Measurements from ENCODE around the gene APBB3. TPM values are rescaled to one million over a fixed set of nuclear protein-coding genes. Genes with fewer than 3 reads are reported as not detected.

APBB3 gene
- total RNA-seq, 1 donor from 2014 or later, result 7.3 TPM

GRCh38 chr5:140567871-140568270, 3.5 kb upstream of the APBB3 start:
- Histone ChIP-seq H3K27ac (ENCODE audit: low read depth, low read length) (peak overlapping the region; percentile 93), H3K4me3 (ENCODE audit: low read length in 3 of 3) (no peak overlapping the region), H3K4me1 (ENCODE audit: control insufficient read depth in 3 of 3, insufficient read depth in 3 of 3, low read length in 3 of 3) (peaks cover 76 to 86% (median 82%) of the 10 kb centered on the region in 3 donors), H3K27me3 (ENCODE audit: control insufficient read depth in 3 of 3, insufficient read depth in 3 of 3, low read length in 3 of 3) (no peaks in the 10 kb centered on the region), H3K36me3 (ENCODE audit: control insufficient read depth in 3 of 3, insufficient read depth in 3 of 3, low read length in 3 of 3) (peaks cover 18 to 26% (median 23%) of the 10 kb centered on the region in 3 donors), H3K9me3 (ENCODE audit: control insufficient read depth in 3 of 3, low read length in 3 of 3) (no peaks in the 10 kb centered on the region), H3K9ac (ENCODE audit: low read depth in 1 of 3, low read length in 3 of 3) (peak overlapping the region in 1 of 3 donors; percentile 17)

GRCh38 chr5:140567136-140567818, 2.9 kb upstream of the APBB3 start:
- H3K36me3 ChIP-seq (ENCODE audit: control insufficient read depth in 3 of 3, insufficient read depth in 3 of 3, low read length in 3 of 3), result peaks cover 18 to 26% (median 23%) of the 10 kb centered on the region in 3 donors
- no peak overlapping the region for H3K9ac ChIP-seq (ENCODE audit: low read depth in 1 of 3, low read length in 3 of 3)
- no peaks in the 10 kb centered on the region for H3K27me3 ChIP-seq (ENCODE audit: control insufficient read depth in 3 of 3, insufficient read depth in 3 of 3, low read length in 3 of 3)
- H3K9me3 ChIP-seq (ENCODE audit: control insufficient read depth in 3 of 3, low read length in 3 of 3), result no peaks in the 10 kb centered on the region
- no peak overlapping the region for H3K27ac ChIP-seq (ENCODE audit: low read depth, low read length)
- H3K4me3 ChIP-seq (ENCODE audit: low read length in 3 of 3), result no peak overlapping the region
- H3K4me1 ChIP-seq (ENCODE audit: control insufficient read depth in 3 of 3, insufficient read depth in 3 of 3, low read length in 3 of 3), result peaks cover 81 to 92% (median 88%) of the 10 kb centered on the region in 3 donors

DNA sequence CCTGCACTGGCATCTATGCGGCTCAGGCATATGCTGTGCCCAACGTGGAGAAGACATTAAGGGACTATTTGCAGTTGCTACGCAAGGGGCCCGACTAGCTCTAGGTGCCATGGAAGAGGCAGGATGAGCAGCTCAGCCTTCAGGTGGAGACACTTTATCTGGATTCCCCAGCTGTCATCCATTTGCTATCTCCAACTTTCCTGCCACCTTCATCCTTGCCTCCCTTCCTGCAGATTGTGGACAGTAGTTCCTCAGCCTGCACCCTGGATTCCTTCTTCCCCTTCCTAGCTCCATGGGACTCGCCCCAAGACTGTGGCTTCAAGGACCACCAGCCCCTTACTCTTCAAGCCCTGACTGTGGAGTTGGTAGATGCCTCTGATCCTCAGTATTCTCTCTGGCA, 2.3 kb upstream of the APBB3 start:
- Histone ChIP-seq H3K4me1 (ENCODE audit: control insufficient read depth in 3 of 3, insufficient read depth in 3 of 3, low read length in 3 of 3) (peaks cover 84 to 92% (median 89%) of the 10 kb centered on the region in 3 donors), H3K4me3 (ENCODE audit: low read length in 3 of 3) (peak overlapping the region in 1 of 3 donors; percentile 17), H3K9ac (ENCODE audit: low read depth in 1 of 3, low read length in 3 of 3) (no peak overlapping the region), H3K36me3 (ENCODE audit: control insufficient read depth in 3 of 3, insufficient read depth in 3 of 3, low read length in 3 of 3) (peaks cover 18 to 29% (median 28%) of the 10 kb centered on the region in 3 donors), H3K27ac (ENCODE audit: low read depth, low read length) (no peak overlapping the region), H3K27me3 (ENCODE audit: control insufficient read depth in 3 of 3, insufficient read depth in 3 of 3, low read length in 3 of 3) (no peaks in the 10 kb centered on the region), H3K9me3 (ENCODE audit: control insufficient read depth in 3 of 3, low read length in 3 of 3) (no peaks in the 10 kb centered on the region)

GRCh38 chr5:140565780-140566095, 1.3 kb upstream of the APBB3 start:
- peak overlapping the region; percentile 95 to 99 (median 98) for H3K4me3 ChIP-seq (ENCODE audit: low read length in 3 of 3)
- peak overlapping the region; percentile 95 to 98 (median 97) for H3K9ac ChIP-seq (ENCODE audit: low read depth in 1 of 3, low read length in 3 of 3)
- H3K27ac ChIP-seq (ENCODE audit: low read depth, low read length), result peak overlapping the region; percentile 97
- no peaks in the 10 kb centered on the region for H3K27me3 ChIP-seq (ENCODE audit: control insufficient read depth in 3 of 3, insufficient read depth in 3 of 3, low read length in 3 of 3)
- H3K4me1 ChIP-seq (ENCODE audit: control insufficient read depth in 3 of 3, insufficient read depth in 3 of 3, low read length in 3 of 3), result peaks cover 78 to 87% (median 82%) of the 10 kb centered on the region in 3 donors
- no peaks in the 10 kb centered on the region for H3K9me3 ChIP-seq (ENCODE audit: control insufficient read depth in 3 of 3, low read length in 3 of 3)
- peaks cover 25 to 36% (median 36%) of the 10 kb centered on the region in 3 donors for H3K36me3 ChIP-seq (ENCODE audit: control insufficient read depth in 3 of 3, insufficient read depth in 3 of 3, low read length in 3 of 3)

DNA sequence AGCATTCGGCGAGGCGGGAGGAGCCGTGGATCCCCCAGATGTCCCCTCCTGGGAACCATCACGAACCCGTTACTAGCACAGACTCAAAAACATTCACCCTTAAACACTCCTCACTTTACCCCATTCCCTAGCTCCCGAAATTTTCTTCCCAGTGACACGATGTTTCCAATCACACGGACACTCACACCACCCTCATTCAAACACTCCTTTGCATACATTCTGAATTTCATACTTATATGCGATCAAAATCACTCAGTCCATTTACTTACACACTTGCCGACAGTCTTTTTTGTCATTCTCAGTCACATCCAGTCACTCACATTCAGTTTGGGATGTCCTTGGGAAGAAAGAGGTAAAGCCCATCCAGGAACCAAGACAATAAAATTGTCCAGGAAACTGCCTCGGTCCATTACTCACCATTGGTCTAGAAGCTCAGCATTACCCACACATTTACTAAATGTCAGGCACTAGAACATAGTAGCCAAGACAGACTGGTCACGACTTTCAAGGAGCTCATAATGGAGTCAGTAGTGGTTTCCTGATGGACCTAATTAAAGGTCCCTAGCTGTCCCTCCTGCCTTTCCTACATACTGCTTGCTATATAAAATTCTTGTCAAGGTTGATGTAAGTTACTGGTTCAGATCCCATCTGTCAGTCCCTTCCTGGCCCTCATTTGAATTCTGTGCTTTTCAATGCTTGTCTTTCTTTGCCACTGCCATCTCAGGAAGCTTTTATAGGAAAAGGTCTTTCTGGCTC, 804 bp upstream of the APBB3 start:
- peak overlapping the region; percentile 95 to 98 (median 97) for H3K9ac ChIP-seq (ENCODE audit: low read depth in 1 of 3, low read length in 3 of 3)
- H3K4me3 ChIP-seq (ENCODE audit: low read length in 3 of 3), result peak overlapping the region; percentile 95 to 99 (median 98)
- no peaks in the 10 kb centered on the region for H3K9me3 ChIP-seq (ENCODE audit: control insufficient read depth in 3 of 3, low read length in 3 of 3)
- peaks cover 30 to 41% (median 41%) of the 10 kb centered on the region in 3 donors for H3K36me3 ChIP-seq (ENCODE audit: control insufficient read depth in 3 of 3, insufficient read depth in 3 of 3, low read length in 3 of 3)
- peak overlapping the region; percentile 97 for H3K27ac ChIP-seq (ENCODE audit: low read depth, low read length)
- peaks cover 72 to 82% (median 76%) of the 10 kb centered on the region in 3 donors for H3K4me1 ChIP-seq (ENCODE audit: control insufficient read depth in 3 of 3, insufficient read depth in 3 of 3, low read length in 3 of 3)
- no peaks in the 10 kb centered on the region for H3K27me3 ChIP-seq (ENCODE audit: control insufficient read depth in 3 of 3, insufficient read depth in 3 of 3, low read length in 3 of 3)

- H3K4me1 ChIP-seq (ENCODE audit: control insufficient read depth in 3 of 3, insufficient read depth in 3 of 3, low read length in 3 of 3), result peaks cover 57 to 66% (median 61%) of the 10 kb centered on the region in 3 donors
- H3K36me3 ChIP-seq (ENCODE audit: control insufficient read depth in 3 of 3, insufficient read depth in 3 of 3, low read length in 3 of 3), result peaks cover 38 to 53% (median 50%) of the 10 kb centered on the region in 3 donors
- H3K4me3 ChIP-seq (ENCODE audit: low read length in 3 of 3), result peak overlapping the region; percentile 95 to 99 (median 98)
- H3K27me3 ChIP-seq (ENCODE audit: control insufficient read depth in 3 of 3, insufficient read depth in 3 of 3, low read length in 3 of 3), result no peaks in the 10 kb centered on the region
- H3K9me3 ChIP-seq (ENCODE audit: control insufficient read depth in 3 of 3, low read length in 3 of 3), result no peaks in the 10 kb centered on the region
- H3K9ac ChIP-seq (ENCODE audit: low read depth in 1 of 3, low read length in 3 of 3), result peak overlapping the region; percentile 95 to 98 (median 97)
- peak overlapping the region; percentile 97 for H3K27ac ChIP-seq (ENCODE audit: low read depth, low read length)
Measured at GRCh38 chr5:140563596-140563995, 802 bp downstream of the APBB3 start.

DNA sequence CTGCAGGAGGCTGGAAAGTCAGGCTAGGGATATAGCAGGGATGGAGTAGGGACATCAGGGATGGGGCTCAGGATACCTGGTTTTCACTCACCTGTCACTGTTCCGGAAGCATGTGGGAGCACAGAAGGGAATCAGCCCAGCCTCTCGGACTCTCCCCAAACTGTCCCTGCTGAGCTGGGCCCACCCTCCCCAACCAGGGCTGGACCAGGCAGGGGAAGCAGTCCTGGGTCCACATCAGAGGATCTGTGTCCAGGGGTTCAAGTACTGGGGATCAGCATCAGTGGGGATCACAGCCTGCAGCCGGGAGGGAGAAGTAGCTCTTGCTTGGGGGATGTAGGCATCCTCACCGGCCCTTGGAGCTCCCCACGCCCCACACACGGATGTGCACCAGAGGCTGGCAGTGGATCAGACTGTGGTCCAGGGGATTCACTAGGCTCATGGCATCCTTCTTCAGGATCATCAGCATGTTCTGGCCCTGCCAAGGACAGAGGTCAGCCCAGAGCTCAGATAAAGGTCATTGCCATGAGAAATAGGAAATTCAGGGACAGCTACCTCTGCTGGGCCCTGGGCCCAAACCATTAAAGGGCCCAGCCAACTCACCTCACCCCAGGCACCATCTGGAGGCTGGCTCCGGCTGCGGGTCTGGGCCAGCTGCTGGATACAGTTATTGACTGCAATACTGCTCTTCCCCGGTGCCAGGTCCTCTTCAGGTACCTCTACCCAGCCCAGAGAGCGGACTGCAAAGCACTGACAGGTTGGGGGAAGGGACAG, 2.5 kb downstream of the APBB3 start:
- Histone ChIP-seq H3K27ac (ENCODE audit: low read depth, low read length) (no peak overlapping the region), H3K9me3 (ENCODE audit: control insufficient read depth in 3 of 3, low read length in 3 of 3) (no peaks in the 10 kb centered on the region), H3K36me3 (ENCODE audit: control insufficient read depth in 3 of 3, insufficient read depth in 3 of 3, low read length in 3 of 3) (peaks cover 26 to 45% (median 38%) of the 10 kb centered on the region in 3 donors), H3K9ac (ENCODE audit: low read depth in 1 of 3, low read length in 3 of 3) (peak overlapping the region in 2 of 3 donors; percentile 1 to 19), H3K4me1 (ENCODE audit: control insufficient read depth in 3 of 3, insufficient read depth in 3 of 3, low read length in 3 of 3) (peaks cover 50 to 54% (median 51%) of the 10 kb centered on the region in 3 donors), H3K4me3 (ENCODE audit: low read length in 3 of 3) (peak overlapping the region in 1 of 3 donors; percentile 4), H3K27me3 (ENCODE audit: control insufficient read depth in 3 of 3, insufficient read depth in 3 of 3, low read length in 3 of 3) (no peaks in the 10 kb centered on the region)

DNA sequence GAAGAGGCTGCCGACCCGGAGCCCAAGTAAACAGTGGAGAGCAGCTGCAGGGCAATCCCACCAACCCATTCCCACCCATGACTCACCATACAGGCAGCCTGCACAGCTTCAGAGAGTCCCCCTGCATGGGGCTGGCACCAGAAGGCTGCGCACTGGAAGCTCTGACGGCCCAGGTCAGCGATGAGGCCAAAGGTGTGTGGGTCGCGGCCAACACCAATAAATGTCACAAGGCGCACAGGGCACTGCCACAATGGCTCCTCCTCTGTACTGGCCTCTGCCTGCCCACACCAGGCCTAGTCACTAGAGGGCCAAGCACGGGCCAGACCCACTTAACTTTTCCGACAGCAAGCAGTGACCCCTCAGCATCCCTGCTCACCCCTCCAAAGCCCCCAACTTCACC, 4.2 kb downstream of the APBB3 start:
- H3K27me3 ChIP-seq (ENCODE audit: control insufficient read depth in 3 of 3, insufficient read depth in 3 of 3, low read length in 3 of 3), result no peaks in the 10 kb centered on the region
- no peak overlapping the region for H3K9ac ChIP-seq (ENCODE audit: low read depth in 1 of 3, low read length in 3 of 3)
- peaks cover 20 to 32% (median 32%) of the 10 kb centered on the region in 3 donors for H3K36me3 ChIP-seq (ENCODE audit: control insufficient read depth in 3 of 3, insufficient read depth in 3 of 3, low read length in 3 of 3)
- H3K4me1 ChIP-seq (ENCODE audit: control insufficient read depth in 3 of 3, insufficient read depth in 3 of 3, low read length in 3 of 3), result peaks cover 44 to 49% (median 48%) of the 10 kb centered on the region in 3 donors
- no peak overlapping the region for H3K27ac ChIP-seq (ENCODE audit: low read depth, low read length)
- no peaks in the 10 kb centered on the region for H3K9me3 ChIP-seq (ENCODE audit: control insufficient read depth in 3 of 3, low read length in 3 of 3)
- H3K4me3 ChIP-seq (ENCODE audit: low read length in 3 of 3), result no peak overlapping the region

DNA sequence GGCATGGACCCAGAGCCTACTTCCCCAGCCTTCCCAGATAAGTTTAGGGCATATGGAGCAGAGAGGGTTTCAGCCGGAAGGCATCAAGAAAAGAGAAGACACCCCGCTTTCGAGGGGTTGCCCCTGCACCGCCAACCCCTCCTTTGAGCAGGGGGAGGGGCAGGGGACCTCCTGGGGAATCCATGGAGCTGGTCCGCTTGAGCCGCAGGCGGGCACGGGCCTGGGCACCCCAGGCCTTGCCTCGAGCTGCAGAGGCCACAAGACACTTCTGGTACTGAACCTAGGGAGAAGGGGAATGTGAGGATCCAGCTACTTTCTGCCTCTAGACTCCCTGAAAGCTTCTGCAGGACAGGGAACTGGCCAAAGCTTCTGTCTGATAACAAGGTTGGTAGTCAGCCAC, 5.9 kb downstream of the APBB3 start:
- H3K27me3 ChIP-seq (ENCODE audit: control insufficient read depth in 3 of 3, insufficient read depth in 3 of 3, low read length in 3 of 3), result no peaks in the 10 kb centered on the region
- H3K4me3 ChIP-seq (ENCODE audit: low read length in 3 of 3), result no peak overlapping the region
- H3K9me3 ChIP-seq (ENCODE audit: control insufficient read depth in 3 of 3, low read length in 3 of 3), result no peaks in the 10 kb centered on the region
- peaks cover 20 to 32% (median 32%) of the 10 kb centered on the region in 3 donors for H3K36me3 ChIP-seq (ENCODE audit: control insufficient read depth in 3 of 3, insufficient read depth in 3 of 3, low read length in 3 of 3)
- peaks cover 35 to 53% (median 44%) of the 10 kb centered on the region in 3 donors for H3K4me1 ChIP-seq (ENCODE audit: control insufficient read depth in 3 of 3, insufficient read depth in 3 of 3, low read length in 3 of 3)
- H3K9ac ChIP-seq (ENCODE audit: low read depth in 1 of 3, low read length in 3 of 3), result no peak overlapping the region
- H3K27ac ChIP-seq (ENCODE audit: low read depth, low read length), result peak overlapping the region; percentile 93

Data from skeletal muscle tissue (tissue), 4 donors.